Fibroblast of upper back skin (primary cell): ENCODE data around the gene ANKRD61.
"Not testable (repeated sequence)": the region's sequence is repeated elsewhere in the genome, so short reads cannot be mapped to it uniquely, and the experiment has no call there.

Experiments
- DNase-seq: peaks from one replicate; pipeline ENCODE4 v3.0.0-alpha.2; 2013

ANKRD61 gene

DNA sequence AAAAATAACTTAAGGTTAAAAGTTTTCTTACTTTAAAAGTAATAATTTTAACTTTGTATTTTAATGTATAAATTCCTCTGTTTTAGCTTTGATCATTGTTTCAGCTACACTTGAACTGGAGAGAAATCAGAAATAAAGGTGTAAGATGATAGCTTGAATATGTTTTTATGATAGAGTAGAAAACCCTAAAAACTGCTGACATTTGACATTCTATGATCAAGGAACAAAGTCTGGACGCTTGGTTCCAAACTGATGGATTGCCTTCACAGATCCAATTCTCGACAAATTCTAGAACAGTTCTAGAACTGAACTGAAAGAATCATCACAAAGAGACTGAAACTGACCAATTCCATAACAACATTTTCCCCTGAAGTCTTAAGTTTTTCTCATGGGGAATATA is at the start of gene ANKRD61:
ANKRD61 (plus strand) TSS at position 389 of the 400 bp plus-strand sequence; CDS start at position 389, 0 bp downstream.
- no peak for DNase-seq

DNA sequence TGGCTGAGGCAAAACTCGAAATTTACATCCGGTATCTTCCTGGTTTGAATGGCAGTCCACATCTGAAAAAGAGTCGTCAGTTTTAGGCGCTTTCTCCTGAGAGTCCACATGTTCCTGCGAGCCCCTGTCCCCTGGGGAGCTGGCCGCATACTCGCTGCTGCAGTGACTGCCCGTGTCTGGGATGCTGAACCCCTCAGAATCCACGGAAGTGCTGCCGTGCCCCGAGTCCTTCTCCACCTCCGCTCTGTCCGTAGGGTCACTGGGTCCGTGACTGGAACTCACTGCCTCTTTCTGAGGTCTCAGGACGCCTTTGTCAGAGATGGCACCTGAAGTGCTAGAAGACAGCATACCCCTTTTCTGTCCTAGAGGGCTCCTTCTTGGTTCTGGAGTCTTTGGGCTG is 44.1 kb upstream of the ANKRD61 start:
- not testable (repeated sequence) for DNase-seq

DNA sequence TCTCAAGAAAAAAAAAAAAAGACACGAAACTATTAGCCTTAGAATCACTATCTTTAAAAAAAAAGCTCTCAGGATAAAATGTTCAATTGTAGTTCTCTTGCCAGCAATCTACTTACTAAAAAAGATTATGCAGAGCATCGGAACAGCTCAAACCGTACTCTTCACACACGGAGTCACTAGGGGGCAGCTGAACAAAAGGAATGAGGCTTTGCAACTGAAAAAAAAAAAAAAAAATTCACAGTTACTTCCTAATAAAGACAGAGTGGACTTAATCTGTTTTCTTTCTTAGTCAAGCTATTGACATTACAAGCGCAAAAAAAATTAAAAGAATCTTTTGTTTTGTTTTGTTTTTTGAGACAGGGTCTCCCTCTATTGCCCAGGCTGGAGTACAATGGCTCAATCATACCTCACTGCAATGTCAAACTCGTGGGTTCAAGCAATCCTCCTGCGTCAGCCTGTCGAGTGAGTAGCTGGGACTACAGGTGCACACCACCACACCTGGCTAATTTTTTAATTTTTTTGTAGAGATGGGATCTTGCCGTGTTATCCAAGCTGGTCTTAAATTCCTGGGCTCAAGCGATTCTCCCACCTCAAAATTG is 33.9 kb upstream of the ANKRD61 start:
- peak; percentile 65 for DNase-seq

DNA sequence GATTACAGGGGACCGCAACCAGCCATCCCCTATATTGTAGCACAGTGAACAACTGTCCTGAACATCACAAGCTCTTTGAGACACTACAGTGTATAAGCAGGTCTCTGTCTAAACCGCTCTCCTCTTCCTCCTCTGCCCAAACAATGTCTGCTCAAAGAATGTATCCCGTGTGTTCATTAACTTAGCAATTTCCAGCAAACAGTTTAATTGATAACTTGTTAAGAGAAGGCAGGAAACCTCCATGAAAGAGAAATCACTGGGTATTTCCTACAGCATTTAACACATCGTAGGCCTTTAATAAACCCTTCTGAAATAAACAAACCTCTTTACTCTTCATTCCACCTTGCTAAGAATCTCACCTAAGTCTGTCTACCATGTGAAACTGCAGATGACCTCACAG is 23.8 kb upstream of the ANKRD61 start:
- no peak for DNase-seq

DNA sequence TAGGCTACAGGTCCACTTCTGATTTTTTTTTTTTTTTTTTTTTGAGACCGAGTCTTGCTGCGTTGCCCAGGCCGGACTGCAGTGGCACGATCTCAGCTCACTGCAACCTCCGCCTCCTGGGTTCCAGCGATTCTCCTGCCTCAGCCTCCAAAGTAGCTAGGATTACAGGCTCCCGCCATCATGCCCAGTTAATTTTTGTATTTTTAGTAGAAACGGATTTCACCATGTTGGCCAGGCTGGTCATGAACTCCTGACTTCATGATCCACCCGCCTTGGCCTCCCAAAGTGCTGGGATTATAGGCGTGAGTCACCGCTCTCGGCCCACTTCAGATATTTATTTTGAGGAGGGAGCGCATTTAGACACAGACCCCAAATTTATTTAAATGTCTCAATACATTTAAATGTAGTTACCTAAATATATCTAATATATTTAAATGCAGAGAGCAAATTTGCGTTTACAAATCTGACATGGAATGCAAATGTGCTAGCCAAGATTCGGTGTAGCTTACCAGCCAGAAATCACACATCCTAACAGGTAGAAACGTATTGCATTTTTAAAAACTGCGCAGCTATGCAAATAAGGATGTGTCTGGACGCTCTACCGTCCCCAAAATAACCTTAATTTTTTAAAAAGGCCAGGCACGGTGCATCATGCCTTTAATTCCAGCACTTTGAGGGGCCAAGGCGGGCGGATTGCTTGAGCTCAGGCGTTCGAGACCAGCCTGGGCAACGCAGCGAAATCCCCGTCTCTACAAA is 23.2 kb upstream of the ANKRD61 start:
- not testable (repeated sequence) for DNase-seq

DNA sequence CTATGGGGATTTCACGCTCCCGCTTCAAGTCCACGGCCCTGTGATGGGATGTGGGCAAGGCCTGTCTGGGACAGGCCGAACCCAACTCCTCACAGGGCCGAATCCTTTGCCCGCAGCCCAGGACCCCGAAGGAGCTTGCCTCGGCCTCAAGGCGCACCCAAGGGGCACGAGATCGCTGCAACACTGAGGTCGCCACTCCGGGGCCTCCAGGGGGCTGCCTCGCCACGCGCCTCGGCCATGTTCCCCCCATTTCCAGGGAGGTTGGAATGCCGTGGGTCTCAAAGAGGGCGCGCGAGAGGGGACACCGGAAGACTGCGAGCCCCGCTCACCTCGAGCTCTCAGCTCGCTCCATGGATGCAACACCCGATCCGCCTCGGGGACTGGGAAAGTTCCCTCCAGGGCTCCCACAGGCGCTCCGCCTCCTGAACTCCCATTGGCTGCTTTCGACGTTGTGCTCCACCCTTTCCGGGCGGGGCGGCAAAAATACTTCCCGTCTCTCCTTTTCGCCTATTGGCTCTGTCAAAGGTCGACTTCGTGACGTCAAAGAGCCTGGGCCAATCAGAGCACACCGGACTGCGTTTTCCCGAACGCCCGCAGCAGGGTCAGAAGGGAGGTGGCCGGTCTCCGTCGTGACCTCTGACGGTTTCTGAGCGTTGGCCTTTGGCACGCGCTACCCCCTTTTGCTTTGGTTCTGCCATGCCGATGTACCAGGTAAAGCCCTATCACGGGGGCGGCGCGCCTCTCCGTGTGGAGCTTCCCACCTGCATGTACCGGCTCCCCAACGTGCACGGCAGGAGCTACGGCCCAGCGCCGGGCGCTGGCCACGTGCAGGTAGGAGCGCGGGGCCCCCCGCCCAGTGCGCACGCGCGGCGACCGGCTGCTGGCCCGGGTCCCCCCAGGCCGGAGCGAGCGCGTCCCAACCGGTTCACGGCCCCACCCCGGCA is 22.2 kb upstream of the ANKRD61 start, which contains the start of the genes AIMP2 and PMS2:
AIMP2 (plus strand) TSS at position 605 of the 944 bp plus-strand sequence; CDS start at position 697, 92 bp downstream.
PMS2 (minus strand) TSS at position 382 of the 944 bp plus-strand sequence; CDS start at position 352, 30 bp downstream.
- peak; percentile 99 for DNase-seq

DNA sequence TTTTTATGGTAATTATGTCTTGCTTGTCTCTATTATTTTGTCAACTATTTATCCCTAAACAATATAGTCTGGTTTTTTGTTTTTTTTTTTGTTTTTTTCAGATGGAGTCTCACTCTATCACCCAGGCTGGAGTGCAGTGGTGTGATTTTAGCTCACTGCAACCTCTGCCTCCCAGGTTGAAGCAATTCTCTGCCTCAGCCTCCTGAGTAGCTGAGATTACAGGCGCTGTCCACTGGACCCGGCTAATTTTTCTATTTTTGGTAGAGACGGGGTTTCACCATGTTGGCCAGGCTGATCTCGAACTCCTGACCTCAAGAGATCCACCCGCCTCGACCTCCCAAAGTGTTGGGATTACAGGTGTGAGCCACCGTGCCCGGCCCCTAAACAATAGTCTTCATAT is 20.8 kb upstream of the ANKRD61 start:
- not testable (repeated sequence) for DNase-seq

DNA sequence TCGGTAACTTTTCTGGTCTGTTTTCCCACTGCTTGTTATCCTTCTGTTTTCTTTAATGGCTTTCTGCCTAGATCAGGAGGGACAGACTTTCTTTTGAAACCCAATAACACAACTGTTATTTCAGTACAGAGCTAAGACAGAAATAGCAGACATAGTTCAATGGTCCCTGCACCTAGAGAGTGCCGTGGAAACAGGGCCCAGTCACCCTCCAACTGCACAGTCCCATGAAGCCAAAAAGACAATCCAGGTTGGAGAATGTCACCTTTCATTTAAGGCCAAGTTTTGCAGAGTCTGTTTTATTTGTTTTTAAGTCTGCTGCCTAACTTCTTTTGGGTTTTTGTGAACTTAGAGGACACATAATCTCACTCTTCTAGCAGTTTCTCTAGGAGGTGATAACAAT is 19.6 kb upstream of the ANKRD61 start:
- DNase-seq, result no peak

DNA sequence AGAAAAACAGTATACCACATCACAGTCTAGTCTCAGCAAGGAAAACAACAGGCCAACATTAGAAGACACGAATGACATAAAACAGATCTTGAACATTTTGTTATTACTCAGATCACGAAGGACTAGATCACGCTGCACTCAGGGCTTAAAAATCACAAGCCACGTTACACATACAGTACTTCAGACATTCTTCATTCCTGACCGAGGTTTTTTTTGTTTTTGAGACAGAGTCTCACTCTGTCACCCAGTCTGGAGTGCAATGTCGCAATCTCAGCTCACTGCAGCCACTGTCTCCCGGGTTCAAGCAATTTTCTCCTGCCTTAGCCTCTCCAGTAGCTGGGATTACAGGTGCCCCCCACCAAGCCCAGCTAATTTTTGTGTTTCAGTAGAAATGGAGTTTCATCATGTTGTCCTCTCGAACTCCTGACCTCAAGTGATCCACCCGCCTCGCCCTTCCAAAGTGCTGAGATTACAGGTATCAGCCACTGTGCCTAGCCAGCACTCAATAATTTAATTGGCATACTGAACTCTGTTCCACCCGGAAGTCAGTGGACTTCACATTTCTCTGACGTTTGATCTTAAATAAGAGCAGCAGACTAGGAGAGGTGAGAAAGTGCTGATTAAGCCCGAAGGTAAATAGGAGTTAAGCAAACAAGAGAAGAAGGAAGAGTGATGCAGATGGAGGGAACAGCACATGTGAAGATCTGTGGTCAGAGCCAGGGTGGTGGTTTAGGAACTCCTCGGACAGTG is 18.6 kb upstream of the ANKRD61 start:
- DNase-seq, result peak; percentile 21

DNA sequence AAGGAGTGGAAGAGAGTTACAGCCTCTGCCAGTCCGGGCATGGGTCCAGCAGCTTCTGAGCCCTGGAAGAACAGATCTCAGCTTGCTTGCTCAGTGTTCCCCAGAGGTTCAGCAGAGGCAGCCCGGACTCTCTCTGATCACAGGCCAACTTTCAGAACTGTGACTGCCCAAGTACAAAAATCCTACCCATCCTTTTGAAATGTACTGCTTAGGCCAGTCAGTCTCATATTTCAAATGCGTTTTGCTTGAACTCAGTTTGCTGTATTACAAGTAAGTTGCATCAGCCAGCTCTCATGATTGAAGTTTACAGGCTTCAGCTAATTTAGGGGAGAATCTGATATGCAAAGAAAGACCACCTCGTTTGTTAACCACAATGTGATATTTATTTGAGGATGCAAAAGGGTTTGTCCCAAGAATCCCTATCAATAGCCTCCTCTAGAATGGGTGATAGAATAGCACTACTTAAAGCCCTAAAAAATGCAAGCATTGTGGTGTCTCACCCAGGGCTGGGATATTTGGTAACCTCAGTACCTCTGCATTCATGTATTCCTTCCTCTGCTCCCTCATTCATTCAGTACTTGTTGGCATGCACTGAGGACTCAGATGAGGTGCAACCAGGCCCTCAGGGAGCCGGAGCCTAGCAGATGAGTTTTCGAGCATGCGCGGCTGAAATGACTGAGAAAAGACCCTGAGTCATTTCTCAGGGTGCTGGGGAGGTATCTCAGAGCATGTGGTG is 15.1 kb upstream of the ANKRD61 start:
- DNase-seq, result peak; percentile 99

DNA sequence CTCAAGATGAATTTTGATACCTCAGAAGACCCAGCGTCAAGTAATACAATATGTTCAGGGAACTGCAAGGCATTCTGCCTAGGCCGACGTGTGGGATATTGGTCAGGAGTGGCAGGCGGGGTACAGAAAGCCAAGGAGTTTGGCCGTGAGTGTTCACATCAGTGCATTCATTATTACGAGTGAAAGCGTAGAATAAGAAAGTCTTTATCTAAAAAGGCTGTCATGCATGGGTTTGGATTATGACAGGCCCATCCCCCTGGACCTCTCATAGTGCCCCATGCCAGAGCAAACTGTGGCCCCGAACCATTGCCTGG is 14.6 kb upstream of the ANKRD61 start:
- DNase-seq, result no peak

DNA sequence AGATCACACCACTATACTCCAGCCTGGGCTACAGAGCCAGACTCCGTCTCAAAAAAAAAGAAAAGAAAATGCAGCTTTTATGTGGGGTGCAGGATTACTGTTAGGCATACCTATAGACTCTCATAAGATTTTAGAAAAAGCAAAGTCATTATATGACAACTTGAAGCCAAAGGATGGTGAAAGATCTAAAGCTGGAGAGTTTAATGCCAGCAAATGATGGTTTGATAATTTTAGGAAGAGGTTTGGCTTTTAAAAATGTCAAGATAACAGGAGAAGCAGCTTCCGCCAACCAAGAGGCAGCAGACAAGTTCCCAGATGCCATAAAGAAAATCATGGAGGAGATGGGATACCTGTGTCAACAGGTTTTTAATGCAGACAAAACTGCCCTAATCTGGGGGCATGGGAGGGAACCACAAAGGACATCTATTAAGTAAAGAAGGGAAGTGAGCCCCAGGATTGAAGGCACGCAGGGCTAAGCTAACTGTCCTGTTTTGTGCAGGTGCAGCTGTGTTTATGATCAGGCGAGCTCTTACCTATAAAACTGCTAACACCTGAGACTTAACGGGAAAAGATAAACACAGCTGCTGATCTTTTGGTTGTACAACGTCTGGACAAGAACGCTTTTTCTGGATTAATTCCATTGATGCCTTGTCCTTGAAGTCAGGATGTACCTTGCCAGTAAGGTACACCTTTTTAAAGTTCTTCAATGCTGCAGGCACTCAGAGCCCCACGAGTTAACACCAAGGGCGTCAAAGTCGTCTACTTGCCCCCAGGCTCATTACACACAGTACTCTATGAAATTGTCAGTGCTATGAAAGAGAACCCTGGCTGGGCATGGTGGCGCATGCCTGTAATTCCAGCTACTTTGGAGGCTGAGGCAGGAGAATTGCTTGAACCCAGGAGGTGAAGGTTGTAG is 10.5 kb upstream of the ANKRD61 start:
- DNase-seq, result no peak

DNA sequence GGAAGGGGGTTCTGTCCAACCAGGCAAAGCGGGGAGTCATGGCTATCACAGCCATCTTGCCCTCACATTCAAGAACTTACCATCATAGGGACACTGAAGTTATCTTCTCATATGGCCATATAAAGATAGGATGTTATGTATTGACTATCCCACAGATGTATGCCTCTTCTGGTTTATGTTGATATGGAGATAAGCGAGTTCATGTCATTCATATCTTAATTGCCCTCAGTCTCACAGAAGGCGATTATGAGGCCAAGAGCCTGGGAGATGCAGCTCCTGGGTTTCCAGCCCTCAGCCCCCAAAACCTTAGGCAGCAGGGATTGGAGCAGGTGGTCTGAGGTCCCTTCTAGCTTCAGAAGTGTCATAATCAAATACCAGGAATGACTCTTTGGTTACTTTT is 8.5 kb upstream of the ANKRD61 start:
- no peak for DNase-seq

DNA sequence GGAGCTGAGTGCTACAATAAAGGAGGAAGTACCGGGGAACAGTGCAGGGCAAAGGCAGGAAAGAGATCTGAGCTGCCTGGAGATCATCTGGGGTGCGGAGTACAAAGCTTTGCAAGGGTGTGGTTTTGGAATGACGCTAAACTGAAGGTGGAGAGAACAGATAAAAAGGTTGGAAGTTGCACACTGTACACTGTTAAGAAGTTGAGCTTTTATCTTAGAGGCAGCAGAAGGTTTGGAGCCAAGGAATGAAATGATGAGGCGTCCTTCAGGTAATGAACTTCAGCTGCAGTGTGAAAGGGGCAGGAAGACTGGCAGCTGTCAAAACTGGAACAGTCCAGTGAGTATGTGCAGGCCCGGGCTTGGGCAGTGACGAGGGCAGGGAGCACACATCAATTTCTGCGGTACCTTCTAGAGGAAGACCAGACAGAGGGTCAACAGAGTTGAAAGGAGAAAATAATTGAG is 7.2 kb upstream of the ANKRD61 start:
- no peak for DNase-seq

DNA sequence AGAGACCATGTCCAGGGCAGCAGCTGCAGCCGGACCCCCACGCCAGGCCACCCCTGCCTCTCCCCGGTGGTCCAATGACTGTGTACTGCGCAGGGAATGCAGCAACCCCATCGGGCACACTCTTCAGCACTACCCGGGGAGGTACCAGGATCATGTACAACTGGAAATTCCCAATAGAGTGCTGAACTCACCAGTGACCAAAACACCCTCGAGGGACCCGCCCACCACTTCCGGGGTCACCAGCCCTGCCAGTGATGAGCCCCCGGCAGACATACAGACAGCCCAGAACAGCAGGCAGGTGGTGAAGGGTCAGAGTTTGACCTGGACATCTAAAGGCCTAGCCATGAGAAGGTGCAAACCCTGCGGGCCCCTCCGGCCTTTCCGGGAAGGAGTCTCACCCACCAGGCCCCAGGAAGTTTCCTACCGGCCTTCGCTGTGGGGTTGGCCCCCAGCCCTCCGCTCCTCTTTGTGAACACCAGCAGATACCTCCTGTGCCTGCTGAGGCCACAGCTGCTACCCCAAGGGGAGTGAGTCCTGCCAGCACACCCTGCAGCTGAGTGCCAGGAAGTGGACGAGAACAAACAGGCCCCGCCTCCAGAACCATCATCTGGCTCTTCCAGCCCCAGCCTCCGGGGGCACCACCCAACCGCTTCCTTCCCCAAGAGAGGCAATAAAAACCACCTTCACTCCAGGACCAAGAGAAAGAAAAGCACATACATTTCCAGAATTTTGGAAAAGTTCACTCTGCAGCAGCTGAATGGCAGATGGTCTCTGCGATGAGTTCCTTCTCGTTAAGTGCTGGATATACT is 5.0 kb upstream of the ANKRD61 start:
- DNase-seq, result no peak

DNA sequence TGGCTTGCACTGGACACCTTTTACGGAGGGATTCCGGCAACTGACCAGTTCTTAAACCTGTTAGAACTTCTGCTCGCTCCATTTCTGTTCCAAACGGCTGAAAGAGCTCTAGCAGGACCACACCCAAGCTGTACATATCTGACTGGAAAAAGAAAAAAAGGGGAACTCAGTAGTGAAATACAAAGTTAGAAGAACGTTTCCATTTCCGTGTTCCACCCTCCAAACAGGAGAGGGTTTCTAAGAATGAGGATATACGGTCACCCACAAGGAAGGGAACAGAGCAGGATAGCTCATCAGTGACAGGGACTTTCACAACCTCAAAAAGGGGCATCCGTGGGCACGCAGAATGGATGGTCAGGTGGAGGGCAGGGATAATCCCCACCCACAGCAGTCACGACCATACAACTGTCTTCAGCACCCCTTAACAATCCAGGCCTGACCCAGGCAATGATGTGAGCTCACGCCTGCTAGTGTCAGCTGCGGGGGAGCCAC is 4.3 kb upstream of the ANKRD61 start:
- DNase-seq, result no peak

DNA sequence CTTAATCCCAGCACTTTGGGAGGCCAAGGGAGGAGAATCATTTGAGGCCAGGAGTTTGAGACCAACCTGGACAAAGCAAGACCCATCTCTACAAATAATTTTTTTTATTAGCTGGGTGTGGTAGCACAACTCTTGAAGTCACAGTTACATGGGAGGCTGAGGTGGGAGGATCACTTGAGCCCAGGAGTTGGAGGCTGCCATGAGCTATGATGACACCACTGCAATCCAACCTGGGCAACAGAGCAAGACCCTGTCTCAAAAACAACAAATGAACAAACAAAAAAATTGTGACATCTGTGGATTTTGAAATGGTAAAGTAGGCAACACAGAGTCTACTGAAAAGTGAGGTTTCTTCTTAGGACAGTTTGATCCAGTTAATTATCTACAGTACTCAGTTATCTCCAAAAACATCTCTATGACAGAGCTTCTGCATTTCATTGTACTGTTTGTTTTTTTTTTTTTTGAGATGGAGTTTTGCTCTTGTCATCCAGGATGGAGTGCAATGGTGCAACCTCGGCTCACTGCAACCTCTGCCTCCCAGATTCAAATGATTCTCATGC is 3.3 kb upstream of the ANKRD61 start:
- no peak for DNase-seq

DNA sequence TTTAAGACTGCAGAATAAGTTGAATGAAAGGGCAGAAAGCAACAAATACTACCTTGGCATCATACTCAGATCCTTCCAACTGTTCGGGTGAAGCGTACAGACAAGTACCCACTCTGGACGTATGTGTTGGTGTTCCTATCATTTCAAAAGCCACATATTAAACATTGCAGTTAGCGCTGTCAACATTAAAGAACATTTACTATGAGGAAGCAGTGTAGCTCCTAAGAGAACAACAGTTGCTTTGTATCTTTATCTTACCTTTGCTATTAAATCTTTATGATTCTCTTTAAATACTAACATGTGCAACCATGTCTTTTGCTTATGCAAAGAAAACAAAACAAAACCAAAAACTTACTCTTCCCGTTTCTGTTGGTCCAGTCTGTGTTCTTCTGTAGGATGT is 2.6 kb upstream of the ANKRD61 start:
- no peak for DNase-seq

DNA sequence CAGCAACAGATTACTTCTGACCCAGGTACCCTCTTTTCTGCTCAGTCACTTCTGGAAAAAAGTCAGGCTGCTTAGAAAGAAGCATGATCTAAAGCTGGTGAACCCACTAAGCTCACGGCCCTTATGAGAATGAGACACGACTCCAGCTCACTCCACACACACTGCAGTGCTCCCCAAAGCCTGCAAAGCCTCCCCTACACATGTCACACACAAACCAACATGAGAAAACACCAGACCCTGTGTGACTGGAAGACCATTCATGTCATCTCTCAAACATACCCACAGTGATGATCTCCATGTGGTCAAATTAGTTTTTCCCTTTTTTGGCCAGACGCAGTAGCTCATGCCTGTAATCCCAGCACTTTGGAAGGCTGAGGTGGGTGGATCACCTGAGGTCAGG is 391 bp downstream of the ANKRD61 start:
- DNase-seq, result no peak
